MCF 10A (cell line): Measurements from ENCODE around the gene CFAP58. TPM values are rescaled to one million over a fixed set of nuclear protein-coding genes. Genes with fewer than 3 reads are reported as not detected.

Source experiments
- BruUV-seq: library from RNA; stranded (reverse); fragments of 400-500 nt; replicated peaks from 2 replicates; lab custom pipeline; 2021; lab: Mats Ljungman, UMichigan
- CTCF ChIA-PET: fragments of 300-600 bp; sonication (Branson Sonifier 250); formaldehyde crosslinking; extraction: SDS; loops from one replicate; lab custom pipeline; 2021; ENCODE audit warnings: antibody characterized with exemption, inconsistent platforms; lab: Yijun Ruan, JAX
- POLR2A ChIA-PET: fragments of 300-600, 350-650 bp; sonication (Branson Sonifier 250); formaldehyde crosslinking; extraction: SDS; loops from one replicate; lab custom pipeline; 2020; ENCODE audit warnings: antibody characterized with exemption, inconsistent platforms; lab: Yijun Ruan, JAX
- DNase-seq: peaks from one replicate; pipeline ENCODE4 v3.0.0-alpha.2; 2018; ENCODE audit not compliant: unreplicated experiment
- H3K27ac Mint-ChIP-seq: one replicate; pipeline ENCODE4 v1.8.0; 2022; ENCODE audit warnings: mild to moderate bottlenecking, low read depth, mixed read lengths; ENCODE audit not compliant: unreplicated experiment
- H3K27me3 Mint-ChIP-seq: one replicate; pipeline ENCODE4 v1.8.0; 2022; ENCODE audit warnings: mixed read lengths; ENCODE audit not compliant: insufficient read depth, unreplicated experiment
- H3K36me3 Mint-ChIP-seq: one replicate; pipeline ENCODE4 v1.8.0; 2022; ENCODE audit warnings: mild to moderate bottlenecking, moderate library complexity, mixed read lengths; ENCODE audit not compliant: insufficient read depth, unreplicated experiment
- H3K4me1 Mint-ChIP-seq: one replicate; pipeline ENCODE4 v1.8.0; 2022; ENCODE audit warnings: mixed read lengths; ENCODE audit not compliant: insufficient read depth, unreplicated experiment
- H3K4me3 Mint-ChIP-seq: one replicate; pipeline ENCODE4 v1.8.0; 2022; ENCODE audit warnings: mild to moderate bottlenecking, moderate library complexity, mixed read lengths; ENCODE audit not compliant: unreplicated experiment
- H3K9me3 Mint-ChIP-seq: one replicate; pipeline ENCODE4 v1.8.0; 2022; ENCODE audit warnings: mixed read lengths; ENCODE audit not compliant: unreplicated experiment
- intact Hi-C: fragments of 100-400 bp; cut with micrococcal nuclease; formaldehyde crosslinking; loops from 2 replicates; pipeline ENCODE4 v1.14.1; 2022
- total RNA-seq: library from RNA; stranded (reverse); gene quantifications from 2 replicates; pipeline ENCODE4 v1.2.3, GENCODE V29; 2022
- TF ChIP-seq, protein P1 (sequence below): fragments of 200-600 bp; IDR thresholded peaks from one replicate; pipeline ENCODE4 v1.8.0; 2022; ENCODE audit warnings: antibody characterized with exemption, mild to moderate bottlenecking; ENCODE audit not compliant: unreplicated experiment

CFAP58 gene
- total RNA-seq, 1 experiment from 2014 or later: 0.89 TPM

DNA sequence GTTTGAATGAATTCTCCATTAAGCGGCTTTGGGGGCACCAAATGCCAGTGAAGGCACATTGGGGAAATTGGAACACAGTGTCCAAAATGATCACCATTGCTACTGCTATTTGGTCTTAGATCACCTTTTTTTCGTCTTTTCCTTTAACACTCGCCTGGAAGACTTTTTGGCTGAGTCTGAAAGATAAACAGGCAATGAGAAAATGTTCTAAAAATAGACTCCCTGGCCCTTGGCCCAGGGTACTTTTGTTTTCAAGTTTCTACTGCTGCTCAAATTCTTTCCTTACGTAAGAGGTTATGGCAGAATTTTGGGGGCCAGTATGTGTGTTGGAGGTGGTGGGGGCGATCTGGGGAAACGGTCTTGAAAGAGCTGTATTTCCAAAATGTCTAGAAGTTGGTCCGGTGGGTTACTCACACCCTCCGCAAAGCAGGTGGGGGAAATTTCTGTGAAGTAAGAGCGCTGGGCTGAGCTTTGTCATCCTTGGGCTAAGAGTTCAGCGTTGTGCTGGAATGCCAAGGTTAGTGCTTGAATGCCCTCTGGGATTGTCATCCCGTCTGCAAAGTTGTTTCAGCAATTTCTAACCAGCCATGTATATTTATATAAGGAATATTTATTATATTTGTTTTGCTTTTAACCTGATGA lies 14.0 kb upstream of the CFAP58 start:
- intact Hi-C loops: loop anchor here (1.0 to 10.0 kb wide), 3 partner anchors 10 to 455 kb away; no protein-coding TSS in a partner anchor
- POLR2A ChIA-PET: interaction anchor here (0.7 to 6.9 kb wide), 16 partner anchors 9 to 86 kb away, joined by 3 to 146 read pairs (median 10); partner anchors contain the start of genes CFAP58 and GSTO1
- H3K27ac Mint-ChIP-seq: peak overlapping the region; percentile 97

DNA sequence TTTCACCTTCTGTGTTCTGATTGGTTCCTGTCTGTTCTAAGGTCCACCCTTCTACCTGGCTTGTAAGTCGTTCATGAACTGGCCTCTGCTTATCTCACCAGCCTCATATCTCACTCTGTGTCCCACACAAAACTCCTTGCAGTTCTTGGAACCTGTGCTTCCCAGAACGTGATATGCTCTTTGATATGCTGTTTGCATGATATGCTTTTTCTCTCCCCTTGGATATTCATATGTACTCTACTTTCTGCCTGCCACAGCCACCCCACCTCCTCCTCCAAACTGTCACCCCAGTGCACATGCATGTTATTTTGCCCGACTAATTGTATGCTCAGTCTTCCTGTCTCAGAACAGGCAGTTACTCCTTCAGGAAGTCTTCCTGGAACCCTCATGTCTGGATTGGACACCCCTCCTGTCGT lies 13.5 kb upstream of the CFAP58 start:
- H3K27me3 Mint-ChIP-seq: no peaks in the 10 kb centered on the region
- H3K9me3 Mint-ChIP-seq: no peaks in the 10 kb centered on the region
- intact Hi-C loops: no loop called here
- H3K36me3 Mint-ChIP-seq: peaks cover 5% of the 10 kb centered on the region
- no peak for DNase-seq
- H3K27ac Mint-ChIP-seq: peak overlapping the region; percentile 97
- ChIA-PET CTCF (interaction anchor here (2.5 to 6.6 kb wide), 6 partner anchors 10 to 65 kb away, joined by 14 to 46 read pairs (median 28); no protein-coding TSS in a partner anchor), POLR2A (interaction anchor here (0.7 to 6.9 kb wide), 14 partner anchors 9 to 86 kb away, joined by 3 to 146 read pairs (median 9); partner anchors contain the start of gene CFAP58)
- H3K4me1 Mint-ChIP-seq: peaks cover 33% of the 10 kb centered on the region
- TF ChIP-seq, protein P1, sequence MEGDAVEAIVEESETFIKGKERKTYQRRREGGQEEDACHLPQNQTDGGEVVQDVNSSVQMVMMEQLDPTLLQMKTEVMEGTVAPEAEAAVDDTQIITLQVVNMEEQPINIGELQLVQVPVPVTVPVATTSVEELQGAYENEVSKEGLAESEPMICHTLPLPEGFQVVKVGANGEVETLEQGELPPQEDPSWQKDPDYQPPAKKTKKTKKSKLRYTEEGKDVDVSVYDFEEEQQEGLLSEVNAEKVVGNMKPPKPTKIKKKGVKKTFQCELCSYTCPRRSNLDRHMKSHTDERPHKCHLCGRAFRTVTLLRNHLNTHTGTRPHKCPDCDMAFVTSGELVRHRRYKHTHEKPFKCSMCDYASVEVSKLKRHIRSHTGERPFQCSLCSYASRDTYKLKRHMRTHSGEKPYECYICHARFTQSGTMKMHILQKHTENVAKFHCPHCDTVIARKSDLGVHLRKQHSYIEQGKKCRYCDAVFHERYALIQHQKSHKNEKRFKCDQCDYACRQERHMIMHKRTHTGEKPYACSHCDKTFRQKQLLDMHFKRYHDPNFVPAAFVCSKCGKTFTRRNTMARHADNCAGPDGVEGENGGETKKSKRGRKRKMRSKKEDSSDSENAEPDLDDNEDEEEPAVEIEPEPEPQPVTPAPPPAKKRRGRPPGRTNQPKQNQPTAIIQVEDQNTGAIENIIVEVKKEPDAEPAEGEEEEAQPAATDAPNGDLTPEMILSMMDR: no peak
- BruUV-seq: no TSS peak
- H3K4me3 Mint-ChIP-seq: peak overlapping the region; percentile 80

More for the DNA sequence above, 14.0 kb upstream of the CFAP58 start:
- Mint-ChIP-seq H3K4me3 (peak overlapping the region; percentile 80), H3K4me1 (peaks cover 36% of the 10 kb centered on the region), H3K36me3 (peaks cover 6% of the 10 kb centered on the region), H3K9me3 (no peaks in the 10 kb centered on the region), H3K27me3 (no peaks in the 10 kb centered on the region)
- peak; percentile 78 for DNase-seq
- BruUV-seq: no TSS peak
- CTCF ChIA-PET: interaction anchor here (2.0 to 6.6 kb wide), 8 partner anchors 8 to 65 kb away, joined by 8 to 46 read pairs (median 23); no protein-coding TSS in a partner anchor
- TF ChIP-seq, protein P1: no peak

DNA sequence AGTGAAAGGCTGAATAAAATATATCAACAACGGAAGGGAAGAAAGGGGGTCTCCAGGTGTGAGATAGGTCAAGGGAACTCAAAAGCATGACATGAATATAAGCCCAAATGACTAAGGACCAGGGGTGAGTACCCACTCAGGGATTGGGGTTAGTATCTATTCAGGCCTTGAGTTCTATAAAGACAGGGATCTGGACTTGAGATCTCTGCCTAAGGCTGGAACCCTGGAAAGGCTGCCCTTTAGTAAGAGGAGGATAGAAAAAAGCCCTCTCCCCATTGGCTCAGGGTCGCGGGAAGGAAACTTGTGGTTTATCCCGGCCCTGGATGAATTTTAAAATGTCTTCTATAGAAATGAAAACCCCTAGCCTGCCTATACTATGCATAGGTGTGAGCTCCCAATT lies 13.0 kb upstream of the CFAP58 start:
- Mint-ChIP-seq H3K27me3 (no peaks in the 10 kb centered on the region), H3K36me3 (no peaks in the 10 kb centered on the region), H3K4me3 (no peak overlapping the region), H3K27ac (no peak overlapping the region), H3K9me3 (no peaks in the 10 kb centered on the region), H3K4me1 (peaks cover 27% of the 10 kb centered on the region)
- TF ChIP-seq, protein P1: no peak
- POLR2A ChIA-PET: interaction anchor here (0.6 to 1.3 kb wide), 8 partner anchors 9 to 67 kb away, joined by 3 to 12 read pairs (median 3); no protein-coding TSS in a partner anchor
- intact Hi-C loops: no loop called here
- CTCF ChIA-PET: interaction anchor here (0.6 to 3.5 kb wide), 10 partner anchors 9 to 491 kb away, joined by 3 to 27 read pairs (median 6); no protein-coding TSS in a partner anchor
- BruUV-seq: no TSS peak
- DNase-seq: no peak

DNA sequence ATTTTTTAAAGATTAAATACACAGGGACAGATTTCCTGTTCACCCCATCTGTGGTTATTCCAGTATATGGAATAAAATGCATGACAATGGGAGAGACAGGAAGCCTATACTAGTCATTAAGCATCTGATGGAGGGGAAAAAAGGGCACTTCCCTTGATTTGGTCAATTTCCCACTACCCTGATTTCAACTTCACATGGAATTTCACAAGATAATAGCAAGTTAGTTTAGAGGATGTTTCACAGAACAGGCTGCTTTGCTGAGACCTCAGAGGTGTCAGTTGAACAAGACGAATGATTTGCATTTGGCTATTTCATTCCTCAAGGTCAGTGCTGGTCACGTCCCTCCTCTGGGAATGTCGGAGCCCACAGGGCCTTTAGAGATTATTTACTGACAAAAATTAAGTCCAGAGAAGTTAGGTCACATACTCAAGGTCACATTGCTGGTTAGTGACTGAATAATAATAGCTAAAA lies 10.7 kb upstream of the CFAP58 start:
- H3K36me3 Mint-ChIP-seq: no peaks in the 10 kb centered on the region
- intact Hi-C loops: no loop called here
- peaks cover 21% of the 10 kb centered on the region for H3K4me1 Mint-ChIP-seq
- no peak for DNase-seq
- no peak overlapping the region for H3K4me3 Mint-ChIP-seq
- ChIA-PET POLR2A (interaction anchor here (0.7 to 1.4 kb wide), 2 partner anchors 13 to 20 kb away, joined by 3 read pairs; no protein-coding TSS in a partner anchor), CTCF (interaction anchor here (0.7 to 3.5 kb wide), 5 partner anchors 11 to 68 kb away, joined by 3 to 27 read pairs (median 8); no protein-coding TSS in a partner anchor)
- no peak overlapping the region for H3K27ac Mint-ChIP-seq
- BruUV-seq: no TSS peak
- TF ChIP-seq, protein P1: no peak
- no peaks in the 10 kb centered on the region for H3K27me3 Mint-ChIP-seq
- H3K9me3 Mint-ChIP-seq: no peaks in the 10 kb centered on the region
